ENCODE data around the gene SETD6. TPM values are rescaled to one million over a fixed set of nuclear protein-coding genes. Genes with fewer than 3 reads are reported as not detected.

SETD6 gene
- total RNA-seq, 1 experiment from 2014 or later, result 41.1 TPM

GRCh38 chr16:58494981-58495520 is 20.3 kb upstream of the SETD6 start:
- ChIA-PET CTCF (interaction anchor here (0.6 to 3.9 kb wide), 30 partner anchors 9 to 261 kb away, joined by 3 to 29 read pairs (median 4); a partner anchor contains a TSS), POLR2A (interaction anchor here (0.7 kb wide), 1 partner anchor 21 kb away, joined by 4 read pairs; no protein-coding TSS in a partner anchor)
- ATAC-seq (peak; percentile 60), DNase-seq (ENCODE audit: low spot score) (peak; percentile 83)
- no peaks in the 10 kb centered on the region for H3K36me3 Mint-ChIP-seq
- peaks cover 37% of the 10 kb centered on the region for H3K27me3 Mint-ChIP-seq (ENCODE audit: low read depth)
- H3K4me1 Mint-ChIP-seq, result peaks cover 16% of the 10 kb centered on the region
- TF ChIP-seq CTCF (IDR thresholded peaks at IDR 0.05) (no peak; the same call in 1 of the 2 replicates), FOXJ3 (CRISPR knock-in tag; IDR thresholded peaks at IDR 0.05; ENCODE audit: borderline replicate concordance) (no peak), STAT6 (CRISPR knock-in tag; conservative IDR thresholded peaks at IDR 0.05; ENCODE audit: low read depth) (no peak), CREB1 (CRISPR knock-in tag; IDR thresholded peaks at IDR 0.05) (no peak), ATF6 (CRISPR knock-in tag; IDR thresholded peaks at IDR 0.05) (no peak), MAX (CRISPR knock-in tag; IDR thresholded peaks at IDR 0.05) (0 out of 2 replicates have a peak, but pooled peaks have one; percentile 18), PREB (CRISPR knock-in tag; IDR thresholded peaks at IDR 0.05; ENCODE audit: borderline replicate concordance) (no peak), KAT7 (CRISPR knock-in tag; IDR thresholded peaks at IDR 0.05; ENCODE audit: borderline replicate concordance) (no peak), RORB (CRISPR knock-in tag; IDR thresholded peaks at IDR 0.05) (no peak), NR2C2 (CRISPR knock-in tag; IDR thresholded peaks at IDR 0.05) (no peak), GRHL2 (CRISPR knock-in tag; IDR thresholded peaks at IDR 0.05; ENCODE audit: insufficient replicate concordance, severe bottlenecking) (no peak), NR1H2 (CRISPR knock-in tag; IDR thresholded peaks at IDR 0.05) (no peak), E2F5 (CRISPR knock-in tag; IDR thresholded peaks at IDR 0.05) (no peak), RELA (CRISPR knock-in tag; IDR thresholded peaks at IDR 0.05; ENCODE audit: borderline replicate concordance) (no peak), FOXK1 (CRISPR knock-in tag; IDR thresholded peaks at IDR 0.05) (peak; percentile 40; the same call in 1 of the 2 replicates), SOX15 (CRISPR knock-in tag; IDR thresholded peaks at IDR 0.05) (no peak), E2F4 (CRISPR knock-in tag; IDR thresholded peaks at IDR 0.05; ENCODE audit: borderline replicate concordance, low read depth) (no peak)
- H3K9me3 Mint-ChIP-seq, result no peaks in the 10 kb centered on the region
- 0 out of 2 replicates have a peak overlapping the region, but pooled peaks have one; percentile 22 for H3K4me3 Mint-ChIP-seq
- 0 out of 2 replicates have a peak overlapping the region, but pooled peaks have one; percentile 72 for H3K27ac Mint-ChIP-seq

Data from WTC11 (cell line).